Mucosa of rectum (tissue), 2 donors: Measurements from ENCODE around the gene LRFN5.

ENCODE experiments used
- H3K27ac ChIP-seq, 2 donors: one replicate each; pipeline ENCODE4 v1.7.0; 2013; ENCODE audit warnings: inconsistent platforms in 2 of 2, low read depth in 2 of 2, low read length in 2 of 2
- H3K27me3 ChIP-seq, 2 donors: one replicate each; pipeline ENCODE4 v1.7.0; 2013; ENCODE audit warnings: low read length in 2 of 2; ENCODE audit not compliant: control insufficient read depth in 2 of 2, insufficient read depth in 2 of 2
- H3K36me3 ChIP-seq, 2 donors: one replicate each; pipeline ENCODE4 v1.7.0; 2013; ENCODE audit warnings: low read length in 2 of 2; ENCODE audit not compliant: control insufficient read depth in 2 of 2, insufficient read depth in 2 of 2
- H3K4me1 ChIP-seq, 2 donors: one replicate each; pipeline ENCODE4 v1.7.0; 2013; ENCODE audit warnings: low read length in 2 of 2, mild to moderate bottlenecking in 1 of 2; ENCODE audit not compliant: control insufficient read depth in 2 of 2, insufficient read depth in 2 of 2
- H3K4me3 ChIP-seq, 2 donors: one replicate each; pipeline ENCODE4 v1.7.0; 2013; ENCODE audit warnings: low read length in 2 of 2
- H3K9ac ChIP-seq, 2 donors: one replicate each; pipeline ENCODE4 v1.7.0; 2013; ENCODE audit warnings: low read length in 2 of 2, low read depth in 1 of 2, mild to moderate bottlenecking in 1 of 2
- H3K9me3 ChIP-seq, 2 donors: one replicate each; pipeline ENCODE4 v1.7.0; 2013; ENCODE audit warnings: low read length in 2 of 2; ENCODE audit not compliant: control insufficient read depth in 2 of 2
- donor health status: healthy.
- donor health status: Normal muscosa, but diverticular disease.

The LRFN5 gene

GRCh38 chr14:41636492-41637392 is 30.1 kb downstream of the LRFN5 start:
- Histone ChIP-seq H3K9me3 (no peaks in the 10 kb centered on the region), H3K4me3 (no peak overlapping the region), H3K27ac (no peak overlapping the region), H3K27me3 (no peaks in the 10 kb centered on the region), H3K4me1 (no peaks in the 10 kb centered on the region), H3K36me3 (no peaks in the 10 kb centered on the region), H3K9ac (no peak overlapping the region)

- Histone ChIP-seq H3K27ac (no peak overlapping the region), H3K9me3 (no peaks in the 10 kb centered on the region)
Observed at GRCh38 chr14:41641690-41642089, 35.0 kb downstream of the LRFN5 start.

GRCh38 chr14:41642367-41642766 is 35.7 kb downstream of the LRFN5 start:
- Histone ChIP-seq H3K9me3 (no peaks in the 10 kb centered on the region), H3K4me1 (no peaks in the 10 kb centered on the region), H3K9ac (no peak overlapping the region)

More at GRCh38 chr14:41641690-41642089, 35.0 kb downstream of the LRFN5 start:
- Histone ChIP-seq H3K4me3 (no peak overlapping the region), H3K4me1 (no peaks in the 10 kb centered on the region), H3K27me3 (no peaks in the 10 kb centered on the region), H3K9ac (no peak overlapping the region), H3K36me3 (no peaks in the 10 kb centered on the region)

GRCh38 chr14:41642789-41643188 is 36.1 kb downstream of the LRFN5 start:
- Histone ChIP-seq H3K27ac (no peak overlapping the region), H3K9ac (no peak overlapping the region), H3K4me3 (no peak overlapping the region), H3K36me3 (no peaks in the 10 kb centered on the region), H3K4me1 (no peaks in the 10 kb centered on the region), H3K27me3 (no peaks in the 10 kb centered on the region), H3K9me3 (no peaks in the 10 kb centered on the region)

More at GRCh38 chr14:41642367-41642766, 35.7 kb downstream of the LRFN5 start:
- Histone ChIP-seq H3K36me3 (no peaks in the 10 kb centered on the region), H3K27me3 (no peaks in the 10 kb centered on the region), H3K27ac (no peak overlapping the region), H3K4me3 (no peak overlapping the region)

- no peaks in the 10 kb centered on the region for H3K4me1 ChIP-seq
- no peaks in the 10 kb centered on the region for H3K27me3 ChIP-seq
- H3K27ac ChIP-seq = no peak overlapping the region
- no peaks in the 10 kb centered on the region for H3K9me3 ChIP-seq
- no peak overlapping the region for H3K9ac ChIP-seq
- H3K4me3 ChIP-seq = no peak overlapping the region
- H3K36me3 ChIP-seq = no peaks in the 10 kb centered on the region
Observed at GRCh38 chr14:41644606-41645005, 37.9 kb downstream of the LRFN5 start.

- Histone ChIP-seq H3K4me1 (no peaks in the 10 kb centered on the region), H3K9ac (no peak overlapping the region), H3K27ac (no peak overlapping the region), H3K27me3 (no peaks in the 10 kb centered on the region), H3K36me3 (no peaks in the 10 kb centered on the region), H3K9me3 (no peaks in the 10 kb centered on the region), H3K4me3 (no peak overlapping the region)
Observed at GRCh38 chr14:41650802-41651201, 44.1 kb downstream of the LRFN5 start.

- H3K27me3 ChIP-seq = no peaks in the 10 kb centered on the region
- no peak overlapping the region for H3K27ac ChIP-seq
- H3K9ac ChIP-seq = no peak overlapping the region
- no peak overlapping the region for H3K4me3 ChIP-seq
- H3K36me3 ChIP-seq = no peaks in the 10 kb centered on the region
- H3K4me1 ChIP-seq = no peaks in the 10 kb centered on the region
- H3K9me3 ChIP-seq = no peaks in the 10 kb centered on the region
Observed at GRCh38 chr14:41654196-41654595, 47.5 kb downstream of the LRFN5 start.

- Histone ChIP-seq H3K36me3 (no peaks in the 10 kb centered on the region), H3K4me1 (no peaks in the 10 kb centered on the region), H3K27ac (no peak overlapping the region), H3K27me3 (no peaks in the 10 kb centered on the region), H3K9ac (no peak overlapping the region), H3K9me3 (no peaks in the 10 kb centered on the region), H3K4me3 (no peak overlapping the region)
Observed at GRCh38 chr14:41662780-41663472, 56.2 kb downstream of the LRFN5 start.

- H3K36me3 ChIP-seq = no peaks in the 10 kb centered on the region
- no peak overlapping the region for H3K9ac ChIP-seq
- H3K27me3 ChIP-seq = no peaks in the 10 kb centered on the region
- H3K9me3 ChIP-seq = no peaks in the 10 kb centered on the region
- no peaks in the 10 kb centered on the region for H3K4me1 ChIP-seq
- H3K27ac ChIP-seq = no peak overlapping the region
- H3K4me3 ChIP-seq = no peak overlapping the region
Observed at GRCh38 chr14:41663473-41663850, 56.8 kb downstream of the LRFN5 start.

GRCh38 chr14:41666301-41666700 is 59.6 kb downstream of the LRFN5 start:
- no peaks in the 10 kb centered on the region for H3K36me3 ChIP-seq
- no peak overlapping the region for H3K9ac ChIP-seq
- H3K9me3 ChIP-seq = no peaks in the 10 kb centered on the region
- H3K4me3 ChIP-seq = no peak overlapping the region
- no peak overlapping the region for H3K27ac ChIP-seq
- no peaks in the 10 kb centered on the region for H3K27me3 ChIP-seq
- H3K4me1 ChIP-seq = no peaks in the 10 kb centered on the region
